ENCODE measurements around the gene CHRNA9.

Gene CHRNA9

DNA sequence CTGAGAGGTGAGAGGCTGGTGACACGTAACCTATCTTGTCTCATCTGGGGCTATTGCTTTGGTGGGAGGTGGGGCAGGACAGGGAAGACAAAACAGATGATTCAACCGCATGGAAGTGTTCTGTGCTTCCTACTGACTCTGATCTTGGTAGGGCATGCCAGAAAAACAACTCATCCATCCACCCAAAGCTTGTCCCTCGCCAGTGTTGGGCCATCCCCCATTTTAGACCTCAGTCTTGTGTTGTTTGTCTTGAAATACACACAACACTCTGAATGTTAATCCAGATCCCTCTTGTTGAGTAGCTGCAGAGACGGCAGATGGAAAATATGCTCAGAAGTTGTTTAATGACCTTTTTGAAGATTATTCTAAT lies 377 bp downstream of the CHRNA9 start:
- in situ Hi-C loops (cut with MboI; ENCODE audit: low sequenced_read_pairs), result loop anchor here (25.0 kb wide), 1 partner anchor 377 kb away; no protein-coding TSS in a partner anchor

DNA sequence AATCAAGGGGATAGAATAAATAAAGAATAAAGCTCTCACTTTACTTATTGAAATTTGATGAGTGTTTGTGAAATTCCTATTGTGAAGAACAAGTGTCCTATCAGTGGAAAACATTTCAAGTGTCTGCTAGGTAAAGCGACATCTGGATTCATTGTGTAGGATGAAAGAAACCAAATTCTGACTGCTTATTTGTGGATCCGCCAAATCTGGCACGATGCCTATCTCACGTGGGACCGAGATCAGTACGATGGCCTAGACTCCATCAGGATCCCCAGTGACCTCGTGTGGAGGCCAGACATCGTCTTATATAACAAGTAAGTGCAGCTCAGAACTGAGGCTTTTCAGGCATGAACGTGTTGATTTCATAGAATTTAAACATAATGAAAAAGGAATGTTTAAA lies 1.9 kb downstream of the CHRNA9 start:
- in situ Hi-C loops (cut with MboI; ENCODE audit: low sequenced_read_pairs), result loop anchor here (25.0 kb wide), 1 partner anchor 375 kb away; no protein-coding TSS in a partner anchor

DNA sequence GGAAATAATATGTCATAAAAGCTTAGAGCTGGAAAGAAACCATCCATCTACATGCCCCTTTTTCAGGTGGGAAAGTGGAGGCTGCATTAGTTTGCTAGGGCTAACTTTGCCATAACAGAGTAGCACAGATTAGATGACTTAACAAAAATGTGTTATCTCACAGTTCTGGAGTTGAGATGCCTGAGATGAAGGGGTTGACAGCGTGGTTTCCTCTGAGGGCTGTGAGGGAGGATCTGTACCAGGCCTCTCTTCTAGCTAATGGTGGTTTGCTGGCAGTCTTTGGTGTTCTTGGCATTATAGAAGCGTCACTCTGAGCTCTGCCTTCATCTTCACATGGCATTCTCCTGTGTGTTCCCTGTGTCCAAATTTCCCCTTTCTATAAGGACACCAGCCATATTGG lies 2.4 kb downstream of the CHRNA9 start:
- in situ Hi-C loops (cut with MboI; ENCODE audit: low sequenced_read_pairs), result loop anchor here (25.0 kb wide), 1 partner anchor 375 kb away; no protein-coding TSS in a partner anchor

GRCh38 chr4:40340030-40340429 lies 4.9 kb downstream of the CHRNA9 start:
- in situ Hi-C loops (cut with MboI; ENCODE audit: low sequenced_read_pairs), result loop anchor here (25.0 kb wide), 1 partner anchor 372 kb away; no protein-coding TSS in a partner anchor

- in situ Hi-C loops (cut with MboI; ENCODE audit: low sequenced_read_pairs), result loop anchor here (25.0 kb wide), 1 partner anchor 365 kb away; no protein-coding TSS in a partner anchor
Measured at GRCh38 chr4:40347472-40347871, 12.3 kb downstream of the CHRNA9 start.

- in situ Hi-C loops (cut with MboI; ENCODE audit: low sequenced_read_pairs), result loop anchor here (25.0 kb wide), 1 partner anchor 364 kb away; no protein-coding TSS in a partner anchor
Measured at GRCh38 chr4:40348000-40348399, 12.9 kb downstream of the CHRNA9 start.

- in situ Hi-C loops (cut with MboI; ENCODE audit: low sequenced_read_pairs), result loop anchor here (25.0 kb wide), 1 partner anchor 363 kb away; no protein-coding TSS in a partner anchor
Measured at GRCh38 chr4:40349561-40350198, 14.5 kb downstream of the CHRNA9 start.

DNA sequence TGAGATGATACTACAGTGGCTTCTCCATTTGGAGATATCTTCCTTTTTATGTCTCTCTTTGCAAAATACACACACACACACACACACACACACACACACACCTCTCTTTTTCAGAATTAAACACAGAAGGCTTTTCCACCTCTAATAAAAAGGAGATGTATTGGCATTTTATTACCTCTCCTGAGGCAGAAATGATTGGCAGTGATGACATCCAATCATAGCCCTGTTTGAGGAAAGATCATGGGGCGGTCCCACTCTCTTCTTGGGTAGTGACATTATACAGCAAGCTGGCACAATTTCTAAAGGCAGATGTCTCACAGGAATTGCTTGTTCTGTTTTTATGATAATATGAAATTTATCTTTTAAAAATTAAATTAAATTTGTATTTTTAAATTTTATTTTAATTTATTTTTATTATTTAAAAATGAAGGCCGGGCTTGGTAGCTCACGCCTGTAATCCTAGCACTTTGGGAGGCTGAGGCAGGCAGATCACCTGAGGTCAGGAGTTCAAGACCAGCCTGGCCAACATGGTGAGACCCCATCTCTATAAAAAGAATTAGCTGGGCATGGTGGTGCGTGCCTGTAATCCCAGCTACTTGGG lies 15.6 kb downstream of the CHRNA9 start:
- in situ Hi-C loops (cut with MboI; ENCODE audit: low sequenced_read_pairs), result no loop called here

DNA sequence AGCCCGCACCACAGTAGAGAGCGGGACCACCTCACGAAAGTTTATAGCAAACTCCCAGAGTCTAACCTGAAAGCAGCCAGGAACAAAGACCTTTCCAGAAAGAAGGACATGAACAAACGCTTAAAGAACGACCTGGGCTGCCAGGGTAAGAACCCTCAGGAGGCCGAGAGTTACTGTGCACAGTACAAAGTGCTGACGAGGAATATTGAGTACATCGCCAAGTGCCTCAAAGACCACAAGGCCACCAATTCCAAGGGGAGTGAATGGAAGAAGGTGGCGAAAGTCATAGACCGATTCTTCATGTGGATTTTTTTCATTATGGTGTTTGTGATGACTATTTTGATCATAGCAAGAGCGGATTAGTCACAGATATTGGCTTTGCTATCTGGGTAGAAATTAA lies 19.0 kb downstream of the CHRNA9 start:
- in situ Hi-C loops (cut with MboI; ENCODE audit: low sequenced_read_pairs), result no loop called here

DNA sequence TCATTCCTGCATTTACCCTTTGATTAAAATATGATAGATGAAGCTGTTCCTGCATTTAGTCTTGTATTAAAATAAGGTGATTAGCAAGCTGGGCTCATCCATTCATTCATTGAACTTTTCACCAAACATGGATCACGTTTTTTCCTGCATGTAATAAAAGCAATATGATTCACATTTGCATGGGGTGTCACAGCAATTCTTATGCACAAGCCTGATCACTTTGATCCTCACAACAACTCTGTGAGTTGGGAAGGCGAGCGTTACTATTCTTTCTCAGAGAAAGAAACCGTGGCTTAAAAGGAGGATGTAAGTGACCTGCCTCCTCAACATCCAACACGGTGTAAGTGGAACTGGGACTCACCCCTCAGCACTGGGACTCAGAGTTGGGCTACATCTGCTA lies 20.0 kb downstream of the CHRNA9 start:
- in situ Hi-C loops (cut with MboI; ENCODE audit: low sequenced_read_pairs), result no loop called here

GRCh38 chr4:40357738-40358137 lies 22.6 kb downstream of the CHRNA9 start:
- in situ Hi-C loops (cut with MboI; ENCODE audit: low sequenced_read_pairs), result no loop called here

DNA sequence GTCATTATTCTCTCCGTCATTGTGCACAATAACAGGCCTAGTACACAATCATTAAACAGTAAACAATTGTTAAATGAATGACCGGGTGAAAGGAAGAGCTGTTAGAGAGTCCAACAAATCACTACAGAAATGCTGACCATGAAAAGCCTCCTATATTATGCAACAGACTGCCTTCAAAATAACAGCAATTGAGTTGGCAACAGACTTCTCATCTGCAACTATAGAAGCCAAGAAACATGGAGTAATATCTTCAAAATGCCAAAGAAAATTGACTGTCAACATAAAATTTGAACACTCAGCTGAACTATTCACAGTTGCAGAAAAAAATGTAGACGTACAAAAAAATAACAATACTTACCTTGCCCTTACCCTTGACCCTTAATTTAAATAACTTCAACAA lies 26.2 kb downstream of the CHRNA9 start:
- in situ Hi-C loops (cut with MboI; ENCODE audit: low sequenced_read_pairs), result no loop called here

DNA sequence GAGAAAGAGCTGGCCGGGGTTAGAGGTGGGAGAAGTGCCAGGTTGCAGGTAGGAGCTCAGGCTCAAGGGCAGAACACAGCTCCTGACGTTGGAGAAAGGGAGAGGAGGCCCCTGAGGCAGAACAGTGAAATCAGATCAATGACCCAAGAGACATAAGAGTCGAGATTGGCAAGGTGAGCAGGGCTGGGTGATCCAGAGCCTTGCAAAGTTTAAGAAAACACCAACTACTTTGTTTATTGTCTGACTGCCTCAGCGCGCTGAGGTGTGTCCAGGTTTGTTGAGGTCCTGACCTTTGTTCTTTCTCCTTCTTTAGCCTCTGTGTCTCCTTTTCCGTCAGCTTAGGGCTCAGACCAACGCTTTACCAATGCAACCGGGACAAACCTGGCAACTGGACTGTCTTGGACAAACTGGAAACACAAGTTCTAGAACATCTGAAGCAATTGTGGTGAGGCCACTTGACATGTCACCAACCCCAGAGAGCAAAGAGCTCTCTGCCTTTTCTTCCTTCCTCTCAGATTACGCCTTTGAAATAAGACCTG lies 28.3 kb downstream of the CHRNA9 start:
- in situ Hi-C loops (cut with MboI; ENCODE audit: low sequenced_read_pairs), result no loop called here

- in situ Hi-C loops (cut with MboI; ENCODE audit: low sequenced_read_pairs), result no loop called here
Measured at GRCh38 chr4:40363945-40364344, 28.8 kb downstream of the CHRNA9 start.

DNA sequence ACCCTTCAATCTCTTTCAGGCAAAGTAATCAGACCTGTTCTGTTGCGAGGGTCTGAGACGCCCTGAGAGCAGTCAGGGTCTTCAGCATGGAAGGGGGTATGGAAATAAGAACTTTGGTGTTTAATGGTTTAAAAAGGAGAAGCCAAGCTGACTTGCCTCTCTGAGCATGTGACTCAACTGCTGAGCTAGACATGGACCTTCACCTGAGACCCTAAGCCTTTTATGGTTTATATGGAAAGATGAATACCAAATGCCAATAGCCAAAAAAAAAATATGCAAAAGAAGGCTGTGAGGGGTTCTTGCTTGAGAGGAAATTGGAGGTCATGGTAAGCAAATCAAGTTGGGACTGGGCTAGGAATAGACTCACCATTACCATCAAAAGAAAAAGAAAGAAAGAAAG lies 30.6 kb downstream of the CHRNA9 start:
- in situ Hi-C loops (cut with MboI; ENCODE audit: low sequenced_read_pairs), result no loop called here

- in situ Hi-C loops (cut with MboI; ENCODE audit: low sequenced_read_pairs), result no loop called here
Measured at GRCh38 chr4:40367451-40367850, 32.3 kb downstream of the CHRNA9 start.

GRCh38 chr4:40369437-40370274 lies 34.5 kb downstream of the CHRNA9 start:
- in situ Hi-C loops (cut with MboI; ENCODE audit: low sequenced_read_pairs), result no loop called here

- in situ Hi-C loops (cut with MboI; ENCODE audit: low sequenced_read_pairs), result no loop called here
Measured at GRCh38 chr4:40372651-40373050, 37.5 kb downstream of the CHRNA9 start.

- in situ Hi-C loops (cut with MboI; ENCODE audit: low sequenced_read_pairs), result no loop called here
Measured at GRCh38 chr4:40373636-40374035, 38.5 kb downstream of the CHRNA9 start.

- in situ Hi-C loops (cut with MboI; ENCODE audit: low sequenced_read_pairs), result no loop called here
Measured at GRCh38 chr4:40375095-40375494, 40.0 kb downstream of the CHRNA9 start.

DNA sequence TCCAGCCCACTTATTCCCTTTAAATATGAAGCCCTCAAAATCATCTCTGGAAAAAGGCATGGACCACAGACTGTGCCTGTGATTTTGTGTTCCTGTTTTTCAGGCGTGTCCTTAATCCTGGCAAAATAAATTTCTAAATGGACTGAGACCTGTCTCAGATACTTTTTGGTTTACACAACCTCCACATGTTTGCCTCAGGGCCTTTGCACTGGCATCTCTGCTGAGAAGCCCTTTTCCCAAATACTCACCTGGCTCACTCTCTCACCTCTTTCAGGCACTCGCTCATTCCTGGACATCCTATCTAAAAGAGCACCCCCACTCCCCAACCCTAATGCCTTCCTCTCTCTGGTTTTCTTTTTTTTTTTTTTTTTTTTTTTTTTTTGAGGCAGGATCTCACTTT lies 40.5 kb downstream of the CHRNA9 start:
- in situ Hi-C loops (cut with MboI; ENCODE audit: low sequenced_read_pairs), result no loop called here
